HG03064 (cell line): ENCODE results near the gene SNX20.
A peak's percentile ranks its signal among the peaks of the same experiment; 100 is the strongest.

Source experiments
- ATAC-seq: cut with Tn5 transposase; IDR thresholded peaks from one replicate; pipeline ENCODE4 v1.9.1; 2021; ENCODE audit warnings: low read depth; ENCODE audit not compliant: unreplicated experiment

The SNX20 gene

DNA sequence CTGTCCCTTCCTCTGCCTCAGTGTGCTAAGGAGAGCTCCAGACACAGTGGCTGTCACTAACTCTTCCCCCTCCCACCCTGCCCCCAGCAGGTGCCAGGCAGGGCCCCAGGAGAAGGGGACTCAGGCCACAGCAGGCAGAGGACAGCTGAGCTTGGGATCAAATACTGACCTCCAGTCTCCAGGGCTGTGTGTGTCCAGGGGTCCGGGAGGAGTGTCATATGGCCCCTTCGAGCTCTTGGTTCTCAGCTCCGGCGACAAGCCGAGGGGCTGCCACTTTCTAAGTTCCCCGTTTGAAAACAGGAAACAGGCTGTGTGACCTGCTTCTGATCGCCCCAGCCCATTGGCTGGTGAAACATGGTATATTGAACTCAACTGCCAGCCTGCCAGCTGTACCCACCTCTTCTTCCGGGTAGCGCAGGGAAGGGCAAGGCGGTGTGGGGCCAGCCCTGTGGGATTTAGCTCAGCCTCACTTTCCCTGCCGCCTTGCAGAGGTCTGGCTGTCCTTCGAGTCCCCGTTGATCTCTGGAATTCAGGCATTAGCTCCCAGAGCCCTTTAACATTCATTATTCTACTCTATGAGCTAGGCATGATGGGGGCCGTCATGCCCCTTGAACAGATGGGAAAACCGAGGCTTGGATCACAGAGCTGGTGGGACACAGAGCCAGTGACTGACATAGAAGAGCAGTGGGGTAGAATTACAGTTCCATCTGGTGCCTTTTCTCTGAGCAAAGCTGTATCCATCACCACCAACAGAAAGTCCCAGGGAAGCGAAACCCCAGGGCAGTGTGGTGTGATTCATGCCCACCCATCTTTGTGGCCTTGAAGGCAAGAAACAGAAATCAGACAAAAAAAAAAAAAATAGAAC, at the start of gene SNX20:
Gene SNX20 (minus strand): TSS at position 292 of the 865 bp plus-strand sequence. CDS start 3,786 bp downstream, outside the sequence.
- ATAC-seq: peak; percentile 51

DNA sequence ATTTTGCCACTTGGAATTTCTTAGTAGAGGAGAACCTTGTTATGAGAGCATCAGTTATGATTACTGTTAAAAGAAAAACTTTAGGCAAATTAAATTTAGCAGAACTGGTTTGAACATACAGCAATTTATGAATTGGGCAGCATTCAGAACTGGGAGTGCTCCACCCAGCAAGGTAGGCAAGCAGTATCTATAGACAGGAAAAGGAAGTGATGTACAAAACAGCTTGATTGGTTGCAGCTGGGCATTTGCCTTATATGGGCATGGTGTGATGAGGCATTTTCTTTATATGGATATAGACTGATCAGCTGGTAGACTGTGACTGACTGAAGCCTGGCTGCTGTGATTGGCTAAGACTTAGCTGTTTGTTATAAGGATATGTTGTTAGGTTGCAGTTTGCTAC, 43.2 kb upstream of the SNX20 start:
- ATAC-seq: no peak

- no peak for ATAC-seq
Measured at GRCh38 chr16:50722960-50723359, 41.8 kb upstream of the SNX20 start.

DNA sequence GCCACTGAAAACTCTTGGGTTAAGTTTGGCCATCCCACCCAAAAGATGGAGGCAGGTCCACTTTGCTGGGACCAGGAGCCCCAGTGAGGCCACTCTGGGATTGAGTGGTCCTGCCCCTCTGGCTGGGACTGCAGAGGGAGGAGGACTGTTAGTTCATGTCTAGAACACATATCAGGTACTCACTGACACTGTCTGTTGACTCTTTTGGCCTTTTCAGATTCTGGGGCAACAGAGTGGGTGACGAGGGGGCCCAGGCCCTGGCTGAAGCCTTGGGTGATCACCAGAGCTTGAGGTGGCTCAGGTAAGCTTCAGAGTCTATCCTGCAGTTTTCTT, 41.3 kb upstream of the SNX20 start:
- no peak for ATAC-seq

DNA sequence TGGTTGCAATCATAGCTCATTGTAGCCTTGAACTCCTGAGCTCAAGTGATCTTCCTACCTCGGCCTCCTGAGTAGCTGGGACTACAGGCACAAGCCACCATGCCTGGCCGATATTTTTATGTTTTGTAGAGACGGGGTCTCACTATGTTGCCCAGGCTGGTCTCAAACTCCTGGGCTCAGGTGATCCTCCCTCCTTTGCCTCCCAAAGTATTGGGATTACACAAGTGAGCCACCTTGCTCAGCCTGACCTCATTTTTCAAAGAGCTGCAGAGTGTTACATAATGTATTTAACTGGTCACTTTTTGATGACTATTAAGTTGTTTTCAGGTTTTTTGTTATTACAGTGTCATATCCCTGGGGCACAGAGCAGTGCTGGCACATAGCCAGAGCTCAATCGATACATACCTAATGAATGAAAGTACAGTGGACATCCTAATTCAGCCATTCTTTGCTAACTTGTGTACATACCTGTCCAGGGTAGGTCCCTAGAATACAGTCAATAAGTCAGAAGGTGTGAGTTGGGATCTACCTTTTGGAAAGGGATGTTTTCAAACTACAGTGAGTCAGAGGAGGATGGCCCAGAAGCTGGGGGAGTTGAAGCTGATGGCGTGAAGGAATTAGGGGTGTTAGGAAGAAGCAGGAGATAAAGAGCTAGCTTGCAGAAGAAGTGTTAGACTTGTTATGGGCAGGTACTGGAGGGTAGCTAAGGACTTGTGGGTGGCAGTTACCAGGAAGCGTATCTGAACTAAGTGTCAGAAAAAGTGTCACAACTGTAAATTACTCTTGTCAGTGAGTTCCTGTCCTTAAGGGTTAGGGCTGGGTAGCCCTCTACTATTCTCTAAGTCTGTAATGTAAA, 40.7 kb upstream of the SNX20 start:
- no peak for ATAC-seq

- ATAC-seq: no peak
Measured at GRCh38 chr16:50719401-50720337, 38.6 kb upstream of the SNX20 start.

GRCh38 chr16:50718761-50719400, 37.8 kb upstream of the SNX20 start:
- ATAC-seq: no peak

- ATAC-seq: no peak
Measured at GRCh38 chr16:50718061-50718760, 37.1 kb upstream of the SNX20 start.

DNA sequence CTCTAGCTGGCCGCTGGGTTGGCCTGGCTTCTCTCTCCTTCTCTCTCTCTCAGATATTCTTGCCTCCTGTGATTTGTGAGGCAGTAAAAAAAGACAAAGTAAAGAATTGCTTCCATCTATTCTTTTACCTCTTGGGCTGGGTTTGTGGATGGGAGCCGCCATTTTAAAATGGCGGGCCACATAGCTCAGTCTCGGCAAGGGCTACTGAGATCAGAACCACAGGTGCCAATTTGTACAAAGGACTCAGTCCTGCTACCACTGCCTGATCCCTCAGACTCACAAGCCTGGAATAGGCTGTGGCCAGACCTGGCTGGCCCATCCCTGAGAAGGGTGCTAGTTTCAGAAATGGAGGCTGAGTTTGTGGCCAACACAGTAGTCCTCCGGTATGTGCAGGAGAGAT, 36.4 kb upstream of the SNX20 start:
- ATAC-seq: no peak

DNA sequence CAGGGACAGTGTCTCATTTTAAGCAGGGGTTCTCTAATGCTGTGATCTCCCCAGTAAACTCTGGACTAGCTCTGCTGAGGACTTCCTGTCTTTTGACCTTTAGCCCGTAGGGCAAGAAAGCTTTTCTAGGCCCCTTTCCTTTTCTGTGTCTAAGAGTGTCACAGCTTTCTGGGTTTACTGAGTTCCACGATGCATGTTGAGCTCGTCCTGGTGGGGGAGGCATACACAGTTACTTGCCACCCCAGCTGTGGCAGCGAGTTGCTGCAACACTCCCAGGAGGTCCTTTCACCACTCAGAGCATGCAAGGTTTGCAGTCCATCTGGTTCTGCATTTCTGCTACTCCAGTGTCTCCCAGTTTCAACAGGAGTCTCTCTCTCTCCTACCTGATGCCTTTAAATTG, 36.0 kb upstream of the SNX20 start:
- ATAC-seq: no peak

DNA sequence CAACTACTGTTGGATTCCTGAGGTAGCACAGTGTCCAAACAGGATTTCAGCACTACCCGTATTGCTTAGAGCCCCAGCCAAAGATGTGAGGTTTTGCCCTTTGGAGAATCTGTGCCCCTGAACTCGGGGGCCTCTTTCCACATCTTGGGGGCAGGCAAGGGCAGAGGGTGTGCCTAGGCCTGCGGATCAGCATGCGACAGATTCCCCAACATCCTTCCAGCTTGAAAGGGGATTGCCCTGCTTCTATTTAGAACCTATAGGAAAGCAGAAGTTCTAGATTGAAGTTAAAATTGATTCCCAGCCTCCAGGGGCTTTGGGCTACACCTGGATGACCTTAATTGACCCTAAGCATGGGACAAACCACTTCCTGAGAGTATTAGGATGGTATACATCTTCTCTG, 31.8 kb upstream of the SNX20 start:
- ATAC-seq: no peak

DNA sequence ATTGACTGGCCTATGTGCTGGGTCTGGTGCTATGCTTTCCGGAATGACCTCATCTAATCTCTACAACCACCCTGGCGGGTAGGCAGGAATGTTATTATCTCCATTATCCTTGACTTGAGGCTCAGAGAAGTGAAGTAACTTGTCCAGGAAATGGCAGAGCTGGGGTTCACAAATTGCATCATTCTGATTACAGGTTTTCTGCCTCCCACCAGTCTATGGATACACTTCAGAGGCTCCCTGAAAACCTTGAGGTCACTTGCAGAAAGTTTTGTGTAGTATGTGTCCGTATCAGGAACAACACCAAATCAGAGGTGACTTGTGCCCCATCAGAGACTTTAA, 31.4 kb upstream of the SNX20 start:
- no peak for ATAC-seq

DNA sequence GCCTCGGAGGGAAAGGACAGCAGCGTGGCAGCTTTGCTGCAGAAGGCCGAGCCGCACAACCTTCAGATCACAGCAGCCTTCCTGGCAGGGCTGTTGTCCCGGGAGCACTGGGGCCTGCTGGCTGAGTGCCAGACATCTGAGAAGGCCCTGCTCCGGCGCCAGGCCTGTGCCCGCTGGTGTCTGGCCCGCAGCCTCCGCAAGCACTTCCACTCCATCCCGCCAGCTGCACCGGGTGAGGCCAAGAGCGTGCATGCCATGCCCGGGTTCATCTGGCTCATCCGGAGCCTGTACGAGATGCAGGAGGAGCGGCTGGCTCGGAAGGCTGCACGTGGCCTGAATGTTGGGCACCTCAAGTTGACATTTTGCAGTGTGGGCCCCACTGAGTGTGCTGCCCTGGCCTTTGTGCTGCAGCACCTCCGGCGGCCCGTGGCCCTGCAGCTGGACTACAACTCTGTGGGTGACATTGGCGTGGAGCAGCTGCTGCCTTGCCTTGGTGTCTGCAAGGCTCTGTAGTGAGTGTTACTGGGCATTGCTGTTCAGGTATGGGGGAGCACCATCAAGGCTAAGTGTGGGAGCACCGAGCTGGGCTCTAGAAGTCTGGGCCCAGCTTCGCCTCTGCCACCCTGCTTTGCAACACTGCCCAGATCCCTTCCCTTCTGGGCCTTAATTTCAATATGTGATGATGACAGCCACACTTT, 30.9 kb upstream of the SNX20 start:
- ATAC-seq: no peak

DNA sequence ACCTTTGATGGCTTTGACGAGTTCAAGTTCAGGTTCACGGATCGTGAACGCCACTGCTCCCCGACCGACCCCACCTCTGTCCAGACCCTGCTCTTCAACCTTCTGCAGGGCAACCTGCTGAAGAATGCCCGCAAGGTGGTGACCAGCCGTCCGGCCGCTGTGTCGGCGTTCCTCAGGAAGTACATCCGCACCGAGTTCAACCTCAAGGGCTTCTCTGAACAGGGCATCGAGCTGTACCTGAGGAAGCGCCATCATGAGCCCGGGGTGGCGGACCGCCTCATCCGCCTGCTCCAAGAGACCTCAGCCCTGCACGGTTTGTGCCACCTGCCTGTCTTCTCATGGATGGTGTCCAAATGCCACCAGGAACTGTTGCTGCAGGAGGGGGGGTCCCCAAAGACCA, 29.9 kb upstream of the SNX20 start:
- ATAC-seq: no peak

DNA sequence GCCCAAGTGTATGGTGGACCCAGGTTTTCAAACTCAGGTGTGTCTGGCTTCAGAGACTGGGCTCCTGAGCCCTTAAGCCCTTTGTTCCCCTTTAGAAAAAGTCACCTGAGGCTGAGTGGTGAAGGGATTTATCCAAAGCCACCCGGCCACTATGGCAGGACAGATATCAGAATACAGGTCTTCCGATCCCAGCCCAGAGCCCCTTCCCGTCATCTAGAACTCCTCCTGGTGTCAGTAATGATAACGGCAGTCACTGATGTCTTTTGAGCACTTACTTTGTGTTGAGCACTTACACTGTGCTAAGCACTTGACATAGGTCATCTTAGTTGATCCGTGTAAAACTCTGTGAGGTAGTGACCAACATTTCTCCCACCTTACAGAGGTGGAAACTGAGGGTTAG, 28.9 kb upstream of the SNX20 start:
- no peak for ATAC-seq

- no peak for ATAC-seq
Measured at GRCh38 chr16:50709061-50709684, 28.1 kb upstream of the SNX20 start.

DNA sequence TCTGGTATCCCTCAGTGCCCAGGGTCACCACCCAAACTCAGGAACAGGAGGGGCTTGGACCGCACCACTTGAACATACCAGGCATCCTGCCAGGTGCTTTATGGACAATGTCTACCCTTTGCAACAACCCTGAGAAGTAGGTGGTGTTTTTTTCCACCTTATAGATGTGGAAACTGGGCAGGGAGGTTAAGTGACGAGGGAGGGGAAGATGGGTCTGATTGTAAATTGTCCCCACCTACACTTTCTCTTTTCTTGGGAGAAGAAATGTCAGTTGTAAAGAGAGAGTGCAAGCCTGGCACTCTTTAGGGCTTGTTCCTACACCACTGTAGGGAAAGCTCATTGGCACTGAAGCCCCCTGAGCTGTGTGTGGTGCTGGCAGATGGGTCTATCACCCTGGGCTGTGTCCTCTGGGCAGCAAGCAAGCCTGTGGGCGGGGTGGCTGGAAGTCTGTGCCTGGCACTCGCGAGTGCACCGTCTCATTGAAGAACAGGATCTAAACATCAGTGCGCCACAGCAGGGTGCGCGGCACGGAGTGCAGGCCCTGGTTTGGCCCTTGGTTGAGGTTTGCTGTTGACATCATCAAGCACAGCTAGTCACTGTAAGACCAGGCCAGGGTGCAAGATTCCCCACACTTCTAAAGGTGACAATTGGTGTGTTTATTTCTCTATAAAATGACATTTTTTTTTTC, 27.4 kb upstream of the SNX20 start:
- no peak for ATAC-seq

DNA sequence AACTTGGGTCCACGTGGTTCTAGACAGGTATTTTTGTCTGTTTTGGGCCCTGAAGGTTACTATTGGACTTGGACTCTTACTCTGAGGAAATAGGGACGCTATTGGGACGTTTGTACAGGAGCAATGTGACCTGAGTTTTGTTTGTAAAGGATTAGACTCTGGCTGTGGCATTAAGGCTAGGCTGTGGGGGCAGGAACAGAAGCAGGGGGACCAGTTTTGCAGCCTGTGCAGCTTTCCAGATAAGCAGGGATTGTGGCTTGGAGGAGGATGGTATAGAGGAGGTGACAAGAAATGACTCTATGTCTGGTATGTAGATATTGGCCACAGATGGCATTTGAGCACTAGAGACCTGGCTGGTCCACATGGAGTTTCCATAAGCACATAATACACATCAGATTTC, 25.1 kb upstream of the SNX20 start:
- no peak for ATAC-seq
